ENCODE results near the gene FGF8. TPM values are rescaled to one million over a fixed set of nuclear protein-coding genes. Genes with fewer than 3 reads are reported as not detected.

The FGF8 gene
- total and polyA plus RNA-seq, 2 of the 13 experiments (the other 11 are each of a cell fraction or from before 2014, with no cell fraction given), result not detected

DNA sequence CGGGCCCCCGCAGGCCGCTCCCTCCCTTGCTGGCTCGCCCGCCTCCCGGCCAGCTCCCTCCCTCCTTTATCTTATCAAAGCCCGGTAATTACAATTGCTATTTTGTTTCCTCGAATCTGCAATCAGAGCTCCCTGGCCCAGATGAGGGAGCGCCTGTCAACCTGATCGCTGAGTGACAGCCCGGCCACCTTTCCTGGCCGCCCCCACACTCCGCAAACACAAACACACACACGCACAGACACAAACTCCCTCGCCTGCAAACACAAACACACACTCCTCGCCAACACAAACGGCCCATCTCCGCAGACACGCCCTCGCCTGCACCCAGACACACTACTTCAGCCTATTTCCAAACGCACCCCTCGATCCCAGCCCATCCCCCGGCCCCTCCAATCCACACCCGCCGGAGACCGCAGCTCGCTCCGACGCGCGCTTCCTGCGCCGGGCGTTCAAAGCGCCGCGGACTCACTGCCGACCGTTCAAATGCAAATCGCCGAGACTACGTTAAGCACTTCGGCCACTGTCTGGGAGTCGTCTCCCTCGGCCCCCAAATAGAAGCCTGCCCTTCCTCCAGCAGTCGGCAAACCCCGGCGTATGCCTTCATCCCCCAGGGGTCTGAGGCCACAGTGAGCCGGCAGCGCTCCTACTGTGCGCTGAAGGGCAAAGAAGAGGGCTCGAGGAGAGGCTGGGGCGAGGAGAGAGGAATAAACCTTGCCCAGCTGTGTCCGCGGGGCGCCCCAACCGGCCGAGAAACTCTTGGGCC lies 3.0 kb upstream of the FGF8 start (continued):
- TF ChIP-seq, protein P1, sequence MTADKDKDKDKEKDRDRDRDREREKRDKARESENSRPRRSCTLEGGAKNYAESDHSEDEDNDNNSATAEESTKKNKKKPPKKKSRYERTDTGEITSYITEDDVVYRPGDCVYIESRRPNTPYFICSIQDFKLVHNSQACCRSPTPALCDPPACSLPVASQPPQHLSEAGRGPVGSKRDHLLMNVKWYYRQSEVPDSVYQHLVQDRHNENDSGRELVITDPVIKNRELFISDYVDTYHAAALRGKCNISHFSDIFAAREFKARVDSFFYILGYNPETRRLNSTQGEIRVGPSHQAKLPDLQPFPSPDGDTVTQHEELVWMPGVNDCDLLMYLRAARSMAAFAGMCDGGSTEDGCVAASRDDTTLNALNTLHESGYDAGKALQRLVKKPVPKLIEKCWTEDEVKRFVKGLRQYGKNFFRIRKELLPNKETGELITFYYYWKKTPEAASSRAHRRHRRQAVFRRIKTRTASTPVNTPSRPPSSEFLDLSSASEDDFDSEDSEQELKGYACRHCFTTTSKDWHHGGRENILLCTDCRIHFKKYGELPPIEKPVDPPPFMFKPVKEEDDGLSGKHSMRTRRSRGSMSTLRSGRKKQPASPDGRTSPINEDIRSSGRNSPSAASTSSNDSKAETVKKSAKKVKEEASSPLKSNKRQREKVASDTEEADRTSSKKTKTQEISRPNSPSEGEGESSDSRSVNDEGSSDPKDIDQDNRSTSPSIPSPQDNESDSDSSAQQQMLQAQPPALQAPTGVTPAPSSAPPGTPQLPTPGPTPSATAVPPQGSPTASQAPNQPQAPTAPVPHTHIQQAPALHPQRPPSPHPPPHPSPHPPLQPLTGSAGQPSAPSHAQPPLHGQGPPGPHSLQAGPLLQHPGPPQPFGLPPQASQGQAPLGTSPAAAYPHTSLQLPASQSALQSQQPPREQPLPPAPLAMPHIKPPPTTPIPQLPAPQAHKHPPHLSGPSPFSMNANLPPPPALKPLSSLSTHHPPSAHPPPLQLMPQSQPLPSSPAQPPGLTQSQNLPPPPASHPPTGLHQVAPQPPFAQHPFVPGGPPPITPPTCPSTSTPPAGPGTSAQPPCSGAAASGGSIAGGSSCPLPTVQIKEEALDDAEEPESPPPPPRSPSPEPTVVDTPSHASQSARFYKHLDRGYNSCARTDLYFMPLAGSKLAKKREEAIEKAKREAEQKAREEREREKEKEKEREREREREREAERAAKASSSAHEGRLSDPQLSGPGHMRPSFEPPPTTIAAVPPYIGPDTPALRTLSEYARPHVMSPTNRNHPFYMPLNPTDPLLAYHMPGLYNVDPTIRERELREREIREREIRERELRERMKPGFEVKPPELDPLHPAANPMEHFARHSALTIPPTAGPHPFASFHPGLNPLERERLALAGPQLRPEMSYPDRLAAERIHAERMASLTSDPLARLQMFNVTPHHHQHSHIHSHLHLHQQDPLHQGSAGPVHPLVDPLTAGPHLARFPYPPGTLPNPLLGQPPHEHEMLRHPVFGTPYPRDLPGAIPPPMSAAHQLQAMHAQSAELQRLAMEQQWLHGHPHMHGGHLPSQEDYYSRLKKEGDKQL (CRISPR knock-in tag; IDR thresholded peaks at IDR 0.05; ENCODE audit: low read depth), result no peak
- TF ChIP-seq ZSCAN31 (CRISPR knock-in tag; IDR thresholded peaks at IDR 0.05; ENCODE audit: low read depth) (no peak), ISX (CRISPR knock-in tag; conservative IDR thresholded peaks at IDR 0.05) (no peak), ZNF672 (CRISPR knock-in tag; IDR thresholded peaks at IDR 0.05) (no peak), ZNF768 (CRISPR knock-in tag; IDR thresholded peaks at IDR 0.05) (no peak), DNMT3B (CRISPR knock-in tag; conservative IDR thresholded peaks at IDR 0.05) (no peak), NFYC (CRISPR knock-in tag; IDR thresholded peaks at IDR 0.05) (no peak), NR2F6 (IDR thresholded peaks at IDR 0.05) (no peak), NR2F6 (CRISPR knock-in tag; IDR thresholded peaks at IDR 0.05) (no peak), GLI4 (CRISPR knock-in tag; IDR thresholded peaks at IDR 0.05; ENCODE audit: borderline replicate concordance) (no peak), TBX2 (CRISPR knock-in tag; IDR thresholded peaks at IDR 0.05; ENCODE audit: borderline replicate concordance) (no peak), ZNF143 (CRISPR knock-in tag; IDR thresholded peaks at IDR 0.05) (no peak), ZNF510 (CRISPR knock-in tag; IDR thresholded peaks at IDR 0.05; ENCODE audit: low read depth) (no peak), ZFP37 (CRISPR knock-in tag; IDR thresholded peaks at IDR 0.05; ENCODE audit: borderline replicate concordance) (no peak), ZNF296 (CRISPR knock-in tag; conservative IDR thresholded peaks at IDR 0.05) (no peak), KMT2A (CRISPR knock-in tag; IDR thresholded peaks at IDR 0.05) (no peak), POLR2AphosphoS5 (IDR thresholded peaks at IDR 0.05; ENCODE audit: low read depth, low read length) (no peak), SSRP1 (CRISPR knock-in tag; IDR thresholded peaks at IDR 0.05) (no peak), HNRNPLL (IDR thresholded peaks at IDR 0.05; ENCODE audit: low read depth, low read length, poor library complexity, severe bottlenecking) (peak; percentile 90), RBM39 (IDR thresholded peaks at IDR 0.05; ENCODE audit: low read depth, low read length, poor library complexity, severe bottlenecking) (no peak), ZKSCAN1 (IDR thresholded peaks at IDR 0.05; ENCODE audit: low read length) (peak; percentile 78; the same call in 1 of the 2 replicates)
- TF ChIP-seq, protein P2, sequence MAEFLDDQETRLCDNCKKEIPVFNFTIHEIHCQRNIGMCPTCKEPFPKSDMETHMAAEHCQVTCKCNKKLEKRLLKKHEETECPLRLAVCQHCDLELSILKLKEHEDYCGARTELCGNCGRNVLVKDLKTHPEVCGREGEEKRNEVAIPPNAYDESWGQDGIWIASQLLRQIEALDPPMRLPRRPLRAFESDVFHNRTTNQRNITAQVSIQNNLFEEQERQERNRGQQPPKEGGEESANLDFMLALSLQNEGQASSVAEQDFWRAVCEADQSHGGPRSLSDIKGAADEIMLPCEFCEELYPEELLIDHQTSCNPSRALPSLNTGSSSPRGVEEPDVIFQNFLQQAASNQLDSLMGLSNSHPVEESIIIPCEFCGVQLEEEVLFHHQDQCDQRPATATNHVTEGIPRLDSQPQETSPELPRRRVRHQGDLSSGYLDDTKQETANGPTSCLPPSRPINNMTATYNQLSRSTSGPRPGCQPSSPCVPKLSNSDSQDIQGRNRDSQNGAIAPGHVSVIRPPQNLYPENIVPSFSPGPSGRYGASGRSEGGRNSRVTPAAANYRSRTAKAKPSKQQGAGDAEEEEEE (CRISPR knock-in tag; IDR thresholded peaks at IDR 0.05; ENCODE audit: borderline replicate concordance), result no peak
- TF ChIP-seq, protein P3, sequence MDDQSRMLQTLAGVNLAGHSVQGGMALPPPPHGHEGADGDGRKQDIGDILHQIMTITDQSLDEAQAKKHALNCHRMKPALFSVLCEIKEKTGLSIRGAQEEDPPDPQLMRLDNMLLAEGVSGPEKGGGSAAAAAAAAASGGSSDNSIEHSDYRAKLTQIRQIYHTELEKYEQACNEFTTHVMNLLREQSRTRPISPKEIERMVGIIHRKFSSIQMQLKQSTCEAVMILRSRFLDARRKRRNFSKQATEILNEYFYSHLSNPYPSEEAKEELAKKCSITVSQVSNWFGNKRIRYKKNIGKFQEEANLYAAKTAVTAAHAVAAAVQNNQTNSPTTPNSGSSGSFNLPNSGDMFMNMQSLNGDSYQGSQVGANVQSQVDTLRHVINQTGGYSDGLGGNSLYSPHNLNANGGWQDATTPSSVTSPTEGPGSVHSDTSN (CRISPR knock-in tag; IDR thresholded peaks at IDR 0.05; ENCODE audit: borderline replicate concordance), result no peak
- TF ChIP-seq, protein P4, sequence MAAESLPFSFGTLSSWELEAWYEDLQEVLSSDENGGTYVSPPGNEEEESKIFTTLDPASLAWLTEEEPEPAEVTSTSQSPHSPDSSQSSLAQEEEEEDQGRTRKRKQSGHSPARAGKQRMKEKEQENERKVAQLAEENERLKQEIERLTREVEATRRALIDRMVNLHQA (CRISPR knock-in tag; IDR thresholded peaks at IDR 0.05), result no peak
